ENCODE results near the gene ABCC2. TPM values are rescaled to one million over a fixed set of nuclear protein-coding genes. Genes with fewer than 3 reads are reported as not detected.

The ABCC2 gene
- 0.34 and 0.71 TPM in 2 replicates for total RNA-seq

DNA sequence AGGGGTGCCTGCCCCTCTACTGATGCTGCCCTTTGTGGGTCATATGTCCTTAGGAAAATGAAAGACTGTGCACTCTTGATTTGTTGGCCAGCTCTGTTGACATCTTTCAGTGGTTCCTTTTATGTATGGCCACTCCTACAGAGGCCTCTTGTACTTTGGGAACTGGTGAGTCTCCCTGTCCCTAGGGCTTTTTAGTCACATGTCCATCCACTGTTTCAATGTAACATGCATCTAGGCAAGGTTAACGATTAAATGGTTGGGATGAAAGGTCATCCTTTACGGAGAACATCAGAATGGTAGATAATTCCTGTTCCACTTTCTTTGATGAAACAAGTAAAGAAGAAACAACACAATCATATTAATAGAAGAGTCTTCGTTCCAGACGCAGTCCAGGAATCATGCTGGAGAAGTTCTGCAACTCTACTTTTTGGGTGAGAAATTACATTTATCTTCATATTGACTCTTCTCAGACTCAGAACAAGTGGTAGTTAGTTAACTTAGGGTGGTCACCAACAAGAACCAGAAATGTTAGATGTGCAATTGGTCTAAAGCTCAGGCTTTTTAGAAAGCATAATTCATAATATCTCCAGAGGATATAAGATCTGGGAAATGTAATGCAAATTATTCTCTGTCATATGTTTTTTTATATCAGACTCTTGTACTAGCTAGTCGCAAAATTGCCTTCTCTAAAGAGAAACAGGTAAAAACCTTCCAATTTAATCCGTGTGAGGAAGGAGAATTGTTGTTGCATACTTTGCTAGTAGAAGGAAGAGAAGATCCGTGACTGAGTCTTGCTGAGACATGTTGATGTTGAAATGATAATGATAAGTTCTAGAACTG lies at the start of gene ABCC2:
ABCC2 (plus strand) TSS at position 194 of the 840 bp plus-strand sequence; CDS start at position 399, 205 bp downstream.

Other genes with a start within 250 kb of the ABCC2 start
- not detected in 2 replicates for gene NKX2-3, start 249.7 kb upstream of the ABCC2 start, total RNA-seq
- 15.4 and 18.9 TPM in 2 replicates for gene SLC25A28, start 162.2 kb upstream of the ABCC2 start, total RNA-seq
- 24.6 and 37.3 TPM in 2 replicates for gene ENTPD7, start 123.1 kb upstream of the ABCC2 start, total RNA-seq
- gene COX15, start 50.5 kb upstream of the ABCC2 start, total RNA-seq, result 37.2 and 39.3 TPM in 2 replicates
- gene CUTC, start 50.4 kb upstream of the ABCC2 start, total RNA-seq, result 14.5 and 20.2 TPM in 2 replicates
- gene DNMBP, start 227.3 kb downstream of the ABCC2 start, total RNA-seq, result 6.5 and 12.7 TPM in 2 replicates

Data from nasal cavity respiratory epithelium epithelial cell of viscerocranial mucosa (primary cell).